HFF-Myc (cell line): ENCODE data around the gene EPB41L4B.

Experiments
- DNase-seq: peaks from one replicate; pipeline ENCODE4 v3.0.0-alpha.2; 2011; ENCODE audit warnings: low read depth; ENCODE audit errors: extremely low read depth
- H3K4me3 ChIP-seq: replicated peaks from 2 replicates; pipeline ENCODE4 v1.5.1; 2011; ENCODE audit warnings: low read depth, mild to moderate bottlenecking, control low read depth, low read length
- CTCF ChIP-seq: IDR thresholded peaks from 2 replicates; pipeline ENCODE4 v1.5.1; 2012; ENCODE audit warnings: mild to moderate bottlenecking, low read depth, low read length, control low read depth; ENCODE audit errors: missing control alignments

The EPB41L4B gene

GRCh38 chr9:109278848-109279247 is 42.0 kb downstream of the EPB41L4B start:
- no peak for TF ChIP-seq CTCF
- DNase-seq = no peak
- no peak overlapping the region for H3K4me3 ChIP-seq

DNA sequence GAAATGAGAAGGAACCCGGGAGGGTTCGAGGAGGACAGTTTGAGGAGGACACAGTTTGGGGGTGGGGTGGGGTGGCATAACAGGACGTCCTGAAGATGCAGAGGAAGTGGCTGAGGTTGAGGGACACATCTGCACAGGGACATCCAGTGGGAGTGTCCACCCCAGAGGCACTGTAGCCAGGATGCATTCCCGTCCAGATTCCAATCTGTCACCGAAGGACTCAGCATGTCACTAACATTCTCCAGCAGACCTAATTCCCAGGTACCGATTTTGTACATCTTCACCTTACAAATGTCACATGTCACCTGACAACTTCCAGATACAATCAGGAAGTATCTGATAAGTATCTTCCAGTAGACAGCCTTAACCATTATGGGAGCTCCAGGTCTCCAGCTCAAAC is 42.6 kb downstream of the EPB41L4B start:
- no peak for DNase-seq
- TF ChIP-seq CTCF = no peak
- no peak overlapping the region for H3K4me3 ChIP-seq

- no peak for DNase-seq
- no peak for TF ChIP-seq CTCF
Measured at GRCh38 chr9:109277451-109277850, 43.4 kb downstream of the EPB41L4B start.

GRCh38 chr9:109276469-109277440 is 44.1 kb downstream of the EPB41L4B start:
- no peak overlapping the region for H3K4me3 ChIP-seq
- DNase-seq = no peak
- TF ChIP-seq CTCF = no peak

More at GRCh38 chr9:109277451-109277850, 43.4 kb downstream of the EPB41L4B start:
- no peak overlapping the region for H3K4me3 ChIP-seq

DNA sequence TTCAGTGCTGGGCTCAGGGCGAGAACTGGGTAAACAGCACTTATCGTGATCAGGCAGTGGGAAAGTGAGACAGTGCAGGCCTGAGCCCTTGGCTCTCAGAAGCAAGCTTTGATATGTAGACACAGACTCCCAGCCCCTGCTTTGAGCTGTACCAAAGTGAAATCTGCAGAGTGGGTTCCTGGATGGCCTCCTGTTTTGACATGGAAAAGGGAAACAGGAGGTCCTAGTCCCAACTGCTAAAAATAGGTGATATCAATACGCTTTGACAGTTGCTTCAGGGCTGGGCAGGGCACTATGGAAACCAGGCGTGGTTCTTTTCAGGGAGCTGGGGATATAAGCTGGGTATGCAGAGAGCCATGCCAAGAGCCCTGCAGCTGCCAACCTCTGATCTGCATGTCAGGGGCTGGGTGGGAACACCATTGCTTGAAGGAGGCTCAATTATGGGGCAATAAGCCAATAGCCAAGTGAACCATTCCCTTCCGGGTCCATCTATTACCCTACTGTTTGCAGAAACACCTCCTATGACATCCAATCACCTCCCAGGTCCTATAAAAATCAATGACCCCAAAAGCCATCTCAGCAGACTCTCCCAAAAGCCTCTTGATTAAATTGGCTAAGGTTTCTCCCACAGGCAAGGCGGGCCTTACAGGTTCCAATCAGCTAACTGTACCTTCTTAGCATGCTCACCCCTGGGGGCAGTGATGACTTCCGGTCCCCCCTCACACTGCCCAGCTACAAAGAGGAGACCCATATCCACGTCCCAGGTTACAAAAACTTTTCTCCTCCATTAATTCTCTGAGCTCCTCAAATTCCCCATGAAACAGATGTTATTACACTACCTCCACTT is 45.8 kb downstream of the EPB41L4B start:
- no peak overlapping the region for H3K4me3 ChIP-seq
- DNase-seq = no peak
- no peak for TF ChIP-seq CTCF

DNA sequence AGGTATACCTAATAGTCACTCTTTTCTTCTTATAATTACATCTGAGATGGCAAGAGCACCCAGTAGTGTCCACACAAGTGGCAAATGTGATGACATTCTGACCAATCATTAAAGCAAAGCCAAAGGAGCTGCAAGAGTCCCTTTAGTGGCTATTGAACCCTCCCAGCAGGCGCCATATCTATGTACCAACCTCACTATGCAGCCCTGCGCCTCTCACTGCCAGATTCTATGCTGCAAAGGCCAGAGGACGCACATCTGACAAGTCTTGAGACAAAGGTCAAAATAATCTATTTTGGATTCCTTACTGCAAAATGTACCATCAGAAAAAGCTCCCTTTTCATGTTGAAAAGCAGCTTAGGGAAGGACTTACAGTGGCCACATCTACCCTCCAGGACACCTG is 47.0 kb downstream of the EPB41L4B start:
- no peak for DNase-seq
- no peak for TF ChIP-seq CTCF
- no peak overlapping the region for H3K4me3 ChIP-seq
